Tibial artery (tissue), 4 donors: ENCODE measurements around the gene SCIN.

Experiments
- DNase-seq, 2 donors: peaks; one replicate each; pipeline ENCODE4 v3.0.0-alpha.2; 2019
- H3K27ac ChIP-seq, 2 donors: fragments of 200-600 bp; sonication (generic) in 1 of 2; 1 replicate in 1 of 2; 2 replicates in 1 of 2; pipeline ENCODE4 v1.5.1; 2018 to 2019; ENCODE audit warnings: mild to moderate bottlenecking in 1 of 2
- H3K27me3 ChIP-seq, 2 donors: fragments of 200-600 bp; sonication (generic) in 1 of 2; one replicate each; pipeline versions ENCODE4 v1.5.1 to v1.6.0; 2016 to 2019
- H3K36me3 ChIP-seq, 3 donors: fragments of 200-600 bp; sonication (generic) in 2 of 3; one replicate each; pipeline ENCODE4 v1.5.1; 2016 to 2019; ENCODE audit warnings: mild to moderate bottlenecking in 2 of 3
- H3K4me1 ChIP-seq, 4 donors: fragments of 200-600 bp; sonication (generic) in 2 of 4; 1 replicate in 3 of 4; 2 replicates in 1 of 4; pipeline ENCODE4 v1.5.1; 2016 to 2019
- H3K4me3 ChIP-seq, 2 donors: fragments of 200-600 bp; sonication (generic) in 1 of 2; 1 replicate in 1 of 2; 2 replicates in 1 of 2; pipeline ENCODE4 v1.5.1; 2018 to 2019; ENCODE audit warnings: mild to moderate bottlenecking in 2 of 2
- H3K9me3 ChIP-seq, 3 donors: fragments of 200-600 bp; sonication (generic) in 1 of 3; one replicate each; pipeline ENCODE4 v1.5.1; 2016 to 2019
- CTCF ChIP-seq, 2 experiments: fragments of 200-600 bp in 1 of 2; fragments of 450-650 bp in 1 of 2; IDR thresholded peaks; one replicate each; pipeline ENCODE4 v1.5.1; 2017 to 2019; ENCODE audit warnings: antibody characterized with exemption in 2 of 2, mild to moderate bottlenecking in 1 of 2, moderate library complexity in 1 of 2
- intact Hi-C: fragments of 100-400 bp; cut with DNase I; formaldehyde crosslinking; loops from one replicate; pipeline ENCODE4 v1.15.0; 2023; ENCODE audit warnings: low total_unique reads

The SCIN gene

GRCh38 chr7:12705878-12706277 is 135.4 kb downstream of the SCIN start:
- DNase-seq: no peak
- Histone ChIP-seq H3K9me3 (peaks cover 3 to 7% (median 5%) of the 10 kb centered on the region in 3 donors), H3K4me3 (no peak overlapping the region), H3K4me1 (no peaks in the 10 kb centered on the region), H3K36me3 (no peaks in the 10 kb centered on the region), H3K27me3 (no peaks in the 10 kb centered on the region), H3K27ac (no peak overlapping the region)
- no peak for TF ChIP-seq CTCF (IDR thresholded peaks at IDR 0.05)
- intact Hi-C loops: no loop called here

GRCh38 chr7:12706900-12707536 is 136.5 kb downstream of the SCIN start:
- Histone ChIP-seq H3K27ac (no peak overlapping the region), H3K36me3 (no peaks in the 10 kb centered on the region), H3K4me1 (no peaks in the 10 kb centered on the region), H3K4me3 (no peak overlapping the region), H3K27me3 (no peaks in the 10 kb centered on the region), H3K9me3 (no peaks in the 10 kb centered on the region)
- intact Hi-C loops: no loop called here
- TF ChIP-seq CTCF (IDR thresholded peaks at IDR 0.05): no peak
- no peak for DNase-seq

- intact Hi-C loops: no loop called here
- Histone ChIP-seq H3K4me3 (no peak overlapping the region), H3K27ac (no peak overlapping the region), H3K4me1 (no peaks in the 10 kb centered on the region), H3K36me3 (no peaks in the 10 kb centered on the region), H3K9me3 (no peaks in the 10 kb centered on the region), H3K27me3 (no peaks in the 10 kb centered on the region)
- no peak for DNase-seq
- TF ChIP-seq CTCF (IDR thresholded peaks at IDR 0.05): no peak
Measured at GRCh38 chr7:12708314-12708713, 137.8 kb downstream of the SCIN start.
